Esophagus muscularis mucosa (tissue), 4 donors: ENCODE measurements around the gene AMFR.

Experiments
- EP300 ChIP-seq: sonication (generic); formaldehyde crosslinking; IDR thresholded peaks from one replicate; pipeline ENCODE4 v1.6.1; 2017; ENCODE audit warnings: antibody characterized with exemption
- POLR2A ChIP-seq: fragments of 450-650 bp; IDR thresholded peaks from one replicate; pipeline ENCODE4 v1.6.1; 2017; ENCODE audit warnings: antibody characterized with exemption, moderate library complexity, mild to moderate bottlenecking, low read depth
- POLR2AphosphoS5 ChIP-seq, 2 donors: sonication (generic); formaldehyde crosslinking; IDR thresholded peaks; one replicate each; pipeline ENCODE4 v1.6.1; 2017; ENCODE audit warnings: antibody characterized with exemption in 2 of 2
- TF ChIP-seq, protein P1 (sequence below), 3 experiments: fragments of 200-600 bp in 2 of 3; fragments of 450-650 bp in 1 of 3; sonication (generic) in 2 of 3; IDR thresholded peaks; one replicate each; pipeline ENCODE4 v1.5.1; 2017 to 2019; ENCODE audit warnings: antibody characterized with exemption in 3 of 3, mild to moderate bottlenecking in 2 of 3, moderate library complexity in 1 of 3

DNA sequence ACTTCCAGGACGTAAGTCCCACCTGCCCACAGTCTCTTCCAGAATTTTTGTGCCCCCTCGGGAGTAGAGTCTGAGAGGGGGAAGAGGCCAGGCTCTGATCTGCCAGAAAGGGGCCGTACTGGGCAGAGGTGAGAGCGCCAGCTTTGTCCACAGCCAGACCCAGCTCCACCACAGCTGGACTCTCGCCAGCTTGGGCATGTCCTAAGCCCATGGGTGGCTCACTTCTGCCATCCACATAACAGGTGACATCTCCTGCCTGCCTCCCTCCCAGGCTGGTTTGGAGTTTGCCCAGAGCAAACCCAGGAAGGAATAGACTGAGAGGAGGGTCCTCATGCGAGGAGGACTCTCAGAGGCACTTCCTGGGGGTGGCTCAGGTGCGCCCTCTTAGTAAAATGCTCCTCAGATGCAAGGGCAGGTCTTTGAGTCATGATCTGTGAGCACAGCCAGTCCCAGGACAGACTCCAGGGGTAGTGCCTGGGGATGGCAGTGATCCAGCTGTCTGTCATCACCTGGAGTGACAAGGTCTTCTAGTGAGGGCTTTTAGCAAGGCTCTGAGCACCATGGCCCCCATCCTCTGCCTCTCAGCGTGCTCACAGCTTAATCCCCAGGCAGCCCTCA is 89.2 kb downstream of the AMFR start:
- no peak for TF ChIP-seq POLR2A
- TF ChIP-seq, protein P1, sequence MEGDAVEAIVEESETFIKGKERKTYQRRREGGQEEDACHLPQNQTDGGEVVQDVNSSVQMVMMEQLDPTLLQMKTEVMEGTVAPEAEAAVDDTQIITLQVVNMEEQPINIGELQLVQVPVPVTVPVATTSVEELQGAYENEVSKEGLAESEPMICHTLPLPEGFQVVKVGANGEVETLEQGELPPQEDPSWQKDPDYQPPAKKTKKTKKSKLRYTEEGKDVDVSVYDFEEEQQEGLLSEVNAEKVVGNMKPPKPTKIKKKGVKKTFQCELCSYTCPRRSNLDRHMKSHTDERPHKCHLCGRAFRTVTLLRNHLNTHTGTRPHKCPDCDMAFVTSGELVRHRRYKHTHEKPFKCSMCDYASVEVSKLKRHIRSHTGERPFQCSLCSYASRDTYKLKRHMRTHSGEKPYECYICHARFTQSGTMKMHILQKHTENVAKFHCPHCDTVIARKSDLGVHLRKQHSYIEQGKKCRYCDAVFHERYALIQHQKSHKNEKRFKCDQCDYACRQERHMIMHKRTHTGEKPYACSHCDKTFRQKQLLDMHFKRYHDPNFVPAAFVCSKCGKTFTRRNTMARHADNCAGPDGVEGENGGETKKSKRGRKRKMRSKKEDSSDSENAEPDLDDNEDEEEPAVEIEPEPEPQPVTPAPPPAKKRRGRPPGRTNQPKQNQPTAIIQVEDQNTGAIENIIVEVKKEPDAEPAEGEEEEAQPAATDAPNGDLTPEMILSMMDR (IDR thresholded peaks at IDR 0.05), result no peak
- TF ChIP-seq EP300, result no peak
- TF ChIP-seq POLR2AphosphoS5 (IDR thresholded peaks at IDR 0.05), result no peak
